Measurements from ENCODE around the gene CDH4. TPM values are rescaled to one million over a fixed set of nuclear protein-coding genes. Genes with fewer than 3 reads are reported as not detected.

CDH4 gene
- total RNA-seq, 1 donor from 2014 or later = 12.1 TPM

- DNase-seq (ENCODE audit: low read depth) (no peak), FAIRE-seq (no peak)
- Histone ChIP-seq H3K27me3 (ENCODE audit: control insufficient read depth, insufficient read depth, low read length) (no peaks in the 10 kb centered on the region), H3K36me3 (ENCODE audit: control insufficient read depth, insufficient read depth, low read length) (no peaks in the 10 kb centered on the region), H3K4me3 (ENCODE audit: low read depth, low read length) (no peak overlapping the region)
- no peak for TF ChIP-seq CTCF (IDR thresholded peaks at IDR 0.05; ENCODE audit: insufficient read depth, low read length, severe bottlenecking)
These were observed 266.4 kb downstream of the CDH4 start for GRCh38 chr20:61518424-61518951.

DNA sequence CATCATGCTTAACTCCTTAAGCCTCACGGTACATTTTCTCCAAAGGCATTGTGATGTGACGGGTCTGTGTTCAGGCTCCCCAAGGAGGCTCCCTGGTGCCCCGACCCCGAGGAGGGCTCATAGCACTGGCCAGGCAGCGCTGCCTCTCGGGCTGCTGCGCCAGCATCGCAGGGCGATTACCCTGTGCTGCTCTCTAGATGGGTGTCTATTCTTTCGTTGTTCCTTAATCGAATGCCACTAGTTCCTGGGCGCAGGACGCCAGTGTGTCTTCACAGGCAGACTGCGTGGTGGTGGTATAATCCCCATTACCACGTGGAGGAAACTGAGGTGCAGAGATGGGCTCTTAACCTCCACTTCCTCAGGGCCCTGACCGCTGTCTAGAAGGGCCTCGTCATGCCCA, 267.4 kb downstream of the CDH4 start:
- H3K27me3 ChIP-seq (ENCODE audit: control insufficient read depth, insufficient read depth, low read length) = no peaks in the 10 kb centered on the region
- DNase-seq (ENCODE audit: low read depth) (no peak), FAIRE-seq (no peak)
- no peak for TF ChIP-seq CTCF (IDR thresholded peaks at IDR 0.05; ENCODE audit: insufficient read depth, low read length, severe bottlenecking)
- no peaks in the 10 kb centered on the region for H3K36me3 ChIP-seq (ENCODE audit: control insufficient read depth, insufficient read depth, low read length)
- no peak overlapping the region for H3K4me3 ChIP-seq (ENCODE audit: low read depth, low read length)

DNA sequence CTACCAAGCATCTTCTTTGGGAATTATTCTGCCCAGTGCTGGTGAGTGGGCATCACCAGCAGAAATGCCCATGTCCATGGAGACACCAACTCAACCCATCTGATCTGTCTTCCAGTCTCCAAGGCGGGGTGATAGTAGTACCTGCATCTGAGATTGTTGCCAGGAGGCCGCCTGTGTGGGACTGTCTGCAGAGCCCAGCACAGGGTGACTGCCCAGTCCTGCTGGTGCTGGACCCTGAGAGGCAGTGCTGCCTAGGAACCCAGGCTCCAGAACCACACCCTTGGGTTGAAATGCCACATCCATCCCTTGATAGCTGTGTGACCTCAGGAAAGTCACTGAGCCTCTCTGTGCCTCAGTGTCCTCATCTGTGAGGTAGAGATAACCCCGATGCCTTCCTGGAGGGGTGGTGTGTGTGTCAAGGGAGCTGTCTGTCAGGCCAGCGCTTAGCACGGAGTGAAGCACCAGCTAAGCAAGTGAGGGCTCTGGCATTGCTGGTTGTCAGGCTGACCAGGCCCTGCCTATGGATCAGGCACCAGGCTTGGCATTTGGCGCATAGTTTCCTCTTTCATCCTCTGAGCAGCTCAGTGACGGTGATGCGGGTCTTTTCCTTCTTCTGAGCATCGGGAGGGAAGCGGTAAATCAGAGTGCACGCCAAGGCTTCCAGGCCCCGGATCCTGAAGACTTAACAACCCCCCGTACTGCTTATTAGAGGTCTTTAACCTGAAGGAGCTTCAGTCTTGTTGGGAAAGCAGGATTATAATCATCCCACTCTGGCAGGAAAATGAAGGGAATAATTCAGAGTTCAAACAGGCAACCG, 268.2 kb downstream of the CDH4 start:
- no peaks in the 10 kb centered on the region for H3K27me3 ChIP-seq (ENCODE audit: control insufficient read depth, insufficient read depth, low read length)
- FAIRE-seq = no peak
- H3K36me3 ChIP-seq (ENCODE audit: control insufficient read depth, insufficient read depth, low read length) = no peaks in the 10 kb centered on the region
- no peak for DNase-seq (ENCODE audit: low read depth)
- TF ChIP-seq CTCF (IDR thresholded peaks at IDR 0.05; ENCODE audit: insufficient read depth, low read length, severe bottlenecking) = no peak
- no peak overlapping the region for H3K4me3 ChIP-seq (ENCODE audit: low read depth, low read length)

GRCh38 chr20:61520893-61521460, 268.9 kb downstream of the CDH4 start:
- no peak for TF ChIP-seq CTCF (IDR thresholded peaks at IDR 0.05; ENCODE audit: insufficient read depth, low read length, severe bottlenecking)
- DNase-seq (ENCODE audit: low read depth) (no peak), FAIRE-seq (peak; percentile 73)
- Histone ChIP-seq H3K4me3 (ENCODE audit: low read depth, low read length) (no peak overlapping the region), H3K36me3 (ENCODE audit: control insufficient read depth, insufficient read depth, low read length) (no peaks in the 10 kb centered on the region), H3K27me3 (ENCODE audit: control insufficient read depth, insufficient read depth, low read length) (no peaks in the 10 kb centered on the region)

- Histone ChIP-seq H3K4me3 (ENCODE audit: low read depth, low read length) (no peak overlapping the region), H3K36me3 (ENCODE audit: control insufficient read depth, insufficient read depth, low read length) (no peaks in the 10 kb centered on the region), H3K27me3 (ENCODE audit: control insufficient read depth, insufficient read depth, low read length) (no peaks in the 10 kb centered on the region)
- FAIRE-seq (no peak), DNase-seq (ENCODE audit: low read depth) (no peak)
- TF ChIP-seq CTCF (IDR thresholded peaks at IDR 0.05; ENCODE audit: insufficient read depth, low read length, severe bottlenecking) = no peak
These were observed 269.8 kb downstream of the CDH4 start for GRCh38 chr20:61521687-61522420.
